Peyer's patch (tissue), 4 donors: ENCODE measurements around the gene TNNT2. TPM values are rescaled to one million over a fixed set of nuclear protein-coding genes. Genes with fewer than 3 reads are reported as not detected.
A peak's percentile ranks its signal among the peaks of the same experiment; 100 is the strongest.

ENCODE experiments used
- DNase-seq, 3 donors: peaks; one replicate each; pipeline ENCODE4 v3.0.0-alpha.2; 2017 to 2019
- H3K27ac ChIP-seq, 4 donors: fragments of 200-600 bp; sonication (generic); one replicate each; pipeline ENCODE4 v1.5.1; 2016 to 2019
- H3K27me3 ChIP-seq, 2 donors: fragments of 200-600 bp; sonication (generic); one replicate each; pipeline ENCODE4 v1.5.1; 2019
- H3K36me3 ChIP-seq, 3 donors: fragments of 200-600 bp; sonication (generic); one replicate each; pipeline ENCODE4 v1.5.1; 2016 to 2019
- H3K4me1 ChIP-seq, 4 donors: fragments of 200-600 bp; sonication (generic); one replicate each; pipeline ENCODE4 v1.5.1; 2016 to 2019
- H3K4me3 ChIP-seq, 4 donors: fragments of 200-600 bp; sonication (generic); 1 replicate in 3 of 4; 2 replicates in 1 of 4; pipeline ENCODE4 v1.5.1; 2016 to 2019; ENCODE audit warnings: mild to moderate bottlenecking in 1 of 4
- H3K9me3 ChIP-seq, 4 donors: fragments of 200-600 bp; sonication (generic); one replicate each; pipeline ENCODE4 v1.5.1; 2016 to 2019; ENCODE audit warnings: mild to moderate bottlenecking in 1 of 4
- POLR2A ChIP-seq, 2 donors: fragments of 450-650 bp; IDR thresholded peaks; one replicate each; pipeline ENCODE4 v1.5.1; 2017; ENCODE audit warnings: antibody characterized with exemption in 2 of 2, mild to moderate bottlenecking in 2 of 2, moderate library complexity in 2 of 2
- total RNA-seq, 4 donors: library from RNA; depleted of rRNA; stranded (reverse); fragments of >200 nt; gene quantifications; one replicate each; pipeline ENCODE4 v1.1.0, GENCODE V29; 2016
- TF ChIP-seq, protein P1 (sequence below), 6 experiments: fragments of 450-650 bp in 4 of 6; fragments of 200-600 bp in 2 of 6; sonication (generic) in 1 of 6; IDR thresholded peaks; one replicate each; pipeline ENCODE4 v1.5.1; 2017 to 2019; ENCODE audit warnings: antibody characterized with exemption in 6 of 6, mild to moderate bottlenecking in 3 of 6, moderate library complexity in 1 of 6

Gene TNNT2
- total RNA-seq, 4 donors from 2014 or later, result 0.40 to 3.7 TPM; not detected in 2

GRCh38 chr1:201320168-201320788 is 57.2 kb downstream of the TNNT2 start:
- H3K4me3 ChIP-seq, result no peak overlapping the region
- no peak for TF ChIP-seq POLR2A (IDR thresholded peaks at IDR 0.05)
- TF ChIP-seq, protein P1, sequence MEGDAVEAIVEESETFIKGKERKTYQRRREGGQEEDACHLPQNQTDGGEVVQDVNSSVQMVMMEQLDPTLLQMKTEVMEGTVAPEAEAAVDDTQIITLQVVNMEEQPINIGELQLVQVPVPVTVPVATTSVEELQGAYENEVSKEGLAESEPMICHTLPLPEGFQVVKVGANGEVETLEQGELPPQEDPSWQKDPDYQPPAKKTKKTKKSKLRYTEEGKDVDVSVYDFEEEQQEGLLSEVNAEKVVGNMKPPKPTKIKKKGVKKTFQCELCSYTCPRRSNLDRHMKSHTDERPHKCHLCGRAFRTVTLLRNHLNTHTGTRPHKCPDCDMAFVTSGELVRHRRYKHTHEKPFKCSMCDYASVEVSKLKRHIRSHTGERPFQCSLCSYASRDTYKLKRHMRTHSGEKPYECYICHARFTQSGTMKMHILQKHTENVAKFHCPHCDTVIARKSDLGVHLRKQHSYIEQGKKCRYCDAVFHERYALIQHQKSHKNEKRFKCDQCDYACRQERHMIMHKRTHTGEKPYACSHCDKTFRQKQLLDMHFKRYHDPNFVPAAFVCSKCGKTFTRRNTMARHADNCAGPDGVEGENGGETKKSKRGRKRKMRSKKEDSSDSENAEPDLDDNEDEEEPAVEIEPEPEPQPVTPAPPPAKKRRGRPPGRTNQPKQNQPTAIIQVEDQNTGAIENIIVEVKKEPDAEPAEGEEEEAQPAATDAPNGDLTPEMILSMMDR (IDR thresholded peaks at IDR 0.05), result no peak
- H3K4me1 ChIP-seq, result no peaks in the 10 kb centered on the region
- no peaks in the 10 kb centered on the region for H3K9me3 ChIP-seq
- no peaks in the 10 kb centered on the region for H3K36me3 ChIP-seq
- DNase-seq, result peak in 1 of 3 donors; percentile 20
- H3K27ac ChIP-seq, result no peak overlapping the region
- no peaks in the 10 kb centered on the region for H3K27me3 ChIP-seq

- peak in 2 of 3 donors; percentile 21 to 28 for DNase-seq
- TF ChIP-seq POLR2A (IDR thresholded peaks at IDR 0.05), result no peak
- TF ChIP-seq, protein P1 (IDR thresholded peaks at IDR 0.05), result no peak
- Histone ChIP-seq H3K27ac (no peak overlapping the region), H3K36me3 (no peaks in the 10 kb centered on the region), H3K4me3 (no peak overlapping the region), H3K9me3 (no peaks in the 10 kb centered on the region), H3K27me3 (no peaks in the 10 kb centered on the region), H3K4me1 (no peaks in the 10 kb centered on the region)
Observed at GRCh38 chr1:201319631-201320030, 57.8 kb downstream of the TNNT2 start.

DNA sequence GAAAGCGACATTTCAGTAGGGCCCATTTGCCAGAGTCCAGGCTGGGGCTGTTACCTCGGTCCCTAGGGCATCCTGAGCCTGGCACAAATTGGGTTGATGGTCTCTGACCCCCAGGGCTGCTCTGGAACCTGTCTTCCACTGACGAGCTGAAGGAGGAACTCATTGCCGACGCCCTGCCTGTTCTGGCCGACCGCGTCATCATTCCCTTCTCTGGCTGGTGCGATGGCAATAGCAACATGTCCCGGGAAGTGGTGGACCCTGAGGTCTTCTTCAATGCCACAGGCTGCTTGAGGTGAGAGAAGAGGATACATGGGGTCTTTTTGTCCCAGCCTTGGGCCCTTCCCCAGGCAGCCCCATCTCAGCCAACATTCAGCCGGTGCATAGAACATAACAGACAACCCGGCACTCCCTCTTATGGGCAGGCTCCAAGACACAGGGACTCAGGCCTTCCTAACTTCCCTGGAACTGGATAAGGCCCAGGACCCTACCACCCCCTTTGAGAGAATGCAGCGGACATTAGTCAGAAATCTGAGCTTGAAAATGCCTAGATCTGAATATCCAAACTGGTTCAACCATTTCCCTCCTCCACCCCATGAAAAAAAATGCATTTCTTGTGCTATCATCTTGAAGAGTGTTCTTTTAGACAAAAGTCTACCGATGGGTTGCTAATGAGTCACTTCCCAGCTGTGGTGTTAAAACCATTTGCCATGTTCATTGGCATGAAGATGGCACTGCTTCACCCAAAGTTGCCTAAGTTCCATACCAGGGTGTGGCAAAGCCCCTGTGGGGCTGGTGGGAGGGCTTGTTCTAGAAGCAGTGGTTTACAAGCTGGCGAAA is 58.8 kb downstream of the TNNT2 start:
- TF ChIP-seq POLR2A (IDR thresholded peaks at IDR 0.05), result no peak
- TF ChIP-seq, protein P1 (IDR thresholded peaks at IDR 0.05), result no peak
- Histone ChIP-seq H3K27ac (no peak overlapping the region), H3K9me3 (no peaks in the 10 kb centered on the region), H3K4me1 (no peaks in the 10 kb centered on the region), H3K4me3 (no peak overlapping the region), H3K27me3 (no peaks in the 10 kb centered on the region), H3K36me3 (no peaks in the 10 kb centered on the region)
- peak in 1 of 3 donors; percentile 36 for DNase-seq

- no peak overlapping the region for H3K4me3 ChIP-seq
- TF ChIP-seq POLR2A (IDR thresholded peaks at IDR 0.05), result no peak
- TF ChIP-seq, protein P1 (IDR thresholded peaks at IDR 0.05), result no peak
- no peak overlapping the region for H3K27ac ChIP-seq
- H3K27me3 ChIP-seq, result no peaks in the 10 kb centered on the region
- H3K9me3 ChIP-seq, result no peaks in the 10 kb centered on the region
- H3K4me1 ChIP-seq, result no peaks in the 10 kb centered on the region
- peak in 1 of 3 donors; percentile 43 for DNase-seq
- H3K36me3 ChIP-seq, result no peaks in the 10 kb centered on the region
Observed at GRCh38 chr1:201317551-201317950, 59.9 kb downstream of the TNNT2 start.

- TF ChIP-seq, protein P1 (IDR thresholded peaks at IDR 0.05), result no peak
- TF ChIP-seq POLR2A (IDR thresholded peaks at IDR 0.05), result no peak
- H3K9me3 ChIP-seq, result no peaks in the 10 kb centered on the region
- DNase-seq, result peak in 1 of 3 donors; percentile 28
Observed at GRCh38 chr1:201316556-201316955, 60.9 kb downstream of the TNNT2 start.

More at GRCh38 chr1:201316556-201316955, 60.9 kb downstream of the TNNT2 start:
- Histone ChIP-seq H3K36me3 (no peaks in the 10 kb centered on the region), H3K4me3 (no peak overlapping the region), H3K4me1 (peaks cover 0 to 3% (median 0%) of the 10 kb centered on the region in 4 donors), H3K27ac (no peak overlapping the region), H3K27me3 (no peaks in the 10 kb centered on the region)
